WI38 (cell line): ENCODE measurements around the gene IKBKE.
A peak's percentile ranks its signal among the peaks of the same experiment; 100 is the strongest.

Experiments used
- H3K4me3 ChIP-seq: 2 replicates; pipeline ENCODE4 v1.5.1; 2011; ENCODE audit warnings: low read depth, mild to moderate bottlenecking, control low read depth, low read length
- CTCF ChIP-seq: IDR thresholded peaks from 2 replicates; pipeline ENCODE4 v1.5.1; 2012; ENCODE audit warnings: low read depth, mild to moderate bottlenecking, control low read depth, low read length

The IKBKE gene

DNA sequence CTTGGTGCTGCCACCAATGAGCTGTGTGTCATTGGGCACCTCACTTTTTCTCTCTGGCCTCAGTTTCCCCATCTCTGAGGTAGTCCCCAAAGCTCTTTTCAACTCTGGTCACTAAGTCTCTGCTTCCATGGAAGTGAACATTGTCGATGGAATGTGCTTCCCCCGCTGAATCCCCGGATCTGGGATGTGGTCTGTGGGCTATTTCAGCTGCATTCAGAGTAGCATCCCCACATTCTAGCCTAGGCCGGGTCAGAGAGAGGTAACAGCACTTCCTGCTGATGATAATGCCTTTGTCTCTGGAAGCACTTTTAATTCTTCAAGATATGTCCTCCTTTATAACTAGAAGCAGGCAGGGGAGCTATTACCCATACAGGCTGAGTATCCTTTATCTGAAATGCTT, 66.9 kb downstream of the IKBKE start:
- no peak for TF ChIP-seq CTCF
- H3K4me3 ChIP-seq = no peak overlapping the region

DNA sequence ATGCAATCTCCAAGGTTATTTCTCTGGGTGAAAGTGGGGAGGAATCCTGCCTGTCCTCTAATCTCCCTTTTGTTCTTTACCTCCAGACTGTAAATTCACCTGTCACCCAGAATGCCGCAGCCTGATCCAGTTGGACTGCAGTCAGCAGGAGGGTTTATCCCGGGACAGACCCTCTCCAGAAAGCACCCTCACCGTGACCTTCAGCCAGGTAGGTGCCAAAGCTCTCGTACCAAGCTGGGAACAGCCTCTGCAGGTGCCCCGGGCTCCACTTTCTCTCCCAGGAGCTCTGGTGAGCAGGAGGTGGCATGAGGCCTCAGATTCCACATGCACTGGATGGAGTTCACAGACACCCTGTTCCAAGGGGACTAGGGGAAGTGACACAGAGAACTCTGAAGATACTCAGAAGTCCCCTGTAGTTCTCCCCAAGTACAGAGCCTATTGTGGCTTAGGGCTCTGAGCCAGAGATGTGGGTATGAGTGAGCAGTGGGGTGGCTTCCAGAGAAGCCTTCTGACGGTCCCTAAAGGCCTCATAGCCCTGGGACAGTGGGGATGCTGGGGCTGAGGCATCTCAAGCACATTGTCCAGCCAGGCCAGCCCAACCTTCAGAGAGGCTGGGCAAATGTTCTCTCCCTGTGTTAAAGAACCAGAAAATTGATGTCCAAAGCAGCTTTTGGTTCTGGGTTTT, 68.0 kb downstream of the IKBKE start:
- H3K4me3 ChIP-seq = no peak overlapping the region
- TF ChIP-seq CTCF = no peak

- no peak for TF ChIP-seq CTCF
- H3K4me3 ChIP-seq = no peak overlapping the region
Observed at GRCh38 chr1:206538901-206539640, 68.8 kb downstream of the IKBKE start.

DNA sequence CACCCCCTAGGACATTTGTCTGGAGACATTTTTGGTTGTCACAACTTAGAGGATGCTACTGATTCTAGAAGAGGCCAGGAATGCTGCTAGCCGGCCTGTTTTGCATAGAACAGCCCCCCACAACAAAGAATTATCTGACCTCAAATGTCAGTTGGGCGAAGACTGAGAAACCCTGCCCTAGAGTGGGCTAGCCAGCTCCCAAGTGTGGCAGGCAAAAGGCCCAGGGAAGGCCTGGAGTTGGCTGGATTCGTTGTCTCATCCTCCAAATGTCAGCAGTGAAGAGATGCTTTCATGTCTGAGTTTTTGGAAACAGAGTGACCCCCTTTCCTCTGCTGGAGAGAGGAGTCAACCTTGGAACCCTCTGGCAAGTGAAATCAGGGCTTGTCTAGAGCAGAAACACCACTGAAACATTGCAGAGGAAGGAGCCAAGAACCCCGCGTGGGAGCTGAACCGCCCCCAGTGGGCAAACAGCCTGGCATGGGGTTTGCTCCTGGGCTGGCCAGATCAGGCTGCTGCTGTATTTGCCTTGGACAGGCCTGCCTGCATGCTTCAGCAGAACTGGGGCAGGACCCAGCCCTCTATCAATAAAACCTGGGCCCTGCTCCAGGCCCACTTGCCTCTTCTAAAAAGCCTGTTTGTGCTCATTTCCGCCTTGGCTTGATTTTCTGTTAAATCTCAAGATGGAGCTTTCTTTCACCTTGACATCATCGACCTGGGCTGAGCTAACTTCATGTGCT, 69.9 kb downstream of the IKBKE start:
- H3K4me3 ChIP-seq = no peak overlapping the region
- TF ChIP-seq CTCF = no peak

DNA sequence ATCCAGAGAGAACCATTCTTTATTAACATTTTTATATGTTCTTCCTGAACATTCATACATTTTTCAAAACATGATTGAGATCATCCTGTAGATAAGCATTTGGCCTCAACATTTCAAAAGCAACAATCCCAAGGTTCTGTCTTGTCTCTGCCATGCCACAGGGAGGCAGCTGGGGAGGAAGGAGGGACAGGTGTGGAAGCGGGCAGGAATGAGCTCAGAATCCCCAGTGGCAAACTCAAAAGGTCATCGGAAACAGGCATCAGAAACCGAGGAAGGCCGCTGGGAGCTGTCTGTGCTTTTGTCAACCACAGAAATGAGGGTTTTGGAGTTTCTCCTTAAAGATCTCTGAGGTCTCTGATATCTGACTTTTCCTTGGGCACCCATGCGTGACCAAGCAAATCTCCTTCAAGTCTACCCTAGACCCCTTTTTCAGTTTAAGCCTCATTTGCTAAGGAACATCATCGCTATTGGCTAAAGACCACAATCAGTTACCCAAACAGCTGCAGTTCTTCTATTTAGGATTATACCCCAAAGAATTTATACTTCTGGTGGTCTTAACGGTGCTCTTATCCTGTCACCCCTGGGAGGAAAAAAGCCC, 71.1 kb downstream of the IKBKE start:
- no peak for TF ChIP-seq CTCF
- H3K4me3 ChIP-seq = no peak overlapping the region

DNA sequence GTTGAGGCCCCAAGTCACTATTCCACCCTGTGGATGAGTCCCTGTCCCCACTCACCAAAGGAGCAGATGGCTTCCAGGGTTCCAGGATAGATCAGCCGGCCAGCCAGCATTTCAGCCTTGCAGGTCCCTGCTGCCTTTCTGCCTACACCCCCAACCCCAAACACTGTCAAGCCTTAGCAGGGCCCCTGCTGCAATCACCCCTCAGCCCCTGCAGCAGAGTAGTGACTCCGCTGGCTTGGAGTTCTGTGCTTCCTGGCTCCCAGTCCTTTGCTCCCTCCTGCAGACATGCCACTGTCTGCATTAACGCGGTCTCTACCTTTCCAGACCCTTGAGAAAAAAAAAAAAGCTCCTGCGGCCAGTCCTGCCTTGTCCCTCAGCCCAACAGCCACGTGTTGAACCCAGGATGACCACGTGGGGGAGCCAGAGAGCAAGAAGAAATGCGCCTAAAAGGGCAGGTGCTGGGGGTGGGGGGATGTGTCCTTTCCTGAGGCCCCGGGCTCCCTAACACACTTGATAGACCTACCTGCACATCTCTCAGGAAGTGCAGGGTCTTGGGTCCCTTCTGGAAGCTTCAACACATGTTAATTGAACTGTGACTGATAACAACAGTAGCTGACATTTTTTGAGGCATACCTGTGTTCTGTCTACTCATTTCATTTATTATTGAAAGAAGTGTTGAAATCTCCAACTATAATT, 74.4 kb downstream of the IKBKE start:
- TF ChIP-seq CTCF = peak; percentile 91
- H3K4me3 ChIP-seq = no peak overlapping the region
